NCI-H1417 (cell line): ENCODE measurements around the gene PIK3CD.
A peak's percentile ranks its signal among the peaks of the same experiment; 100 is the strongest.

ENCODE experiments used
- DNase-seq, 3 experiments: peaks; one replicate each; lab custom pipeline; 2025; lab: John Stamatoyannopoulos, UW

The PIK3CD gene

GRCh38 chr1:9651565-9652378, at the start of gene PIK3CD:
Gene PIK3CD, plus strand, starts transcription at chr1:9651731. Its CDS starts 58,725 bp downstream, at chr1:9710456.
- DNase-seq, result peak in 2 of 3 experiments; percentile 66 to 67

GRCh38 chr1:9601942-9602793, 49.4 kb upstream of the PIK3CD start:
- peak; percentile 33 to 71 (median 45) for DNase-seq

GRCh38 chr1:9602794-9603167, 48.8 kb upstream of the PIK3CD start:
- DNase-seq, result no peak

- no peak for DNase-seq
Observed at GRCh38 chr1:9603307-9603706, 48.2 kb upstream of the PIK3CD start.

- DNase-seq, result no peak
Observed at GRCh38 chr1:9603766-9604753, 47.5 kb upstream of the PIK3CD start.

GRCh38 chr1:9604836-9605235, 46.7 kb upstream of the PIK3CD start:
- DNase-seq, result no peak

- no peak for DNase-seq
Observed at GRCh38 chr1:9605946-9606455, 45.5 kb upstream of the PIK3CD start.

- DNase-seq, result no peak
Observed at GRCh38 chr1:9606458-9606857, 45.1 kb upstream of the PIK3CD start.

GRCh38 chr1:9606948-9607347, 44.6 kb upstream of the PIK3CD start:
- DNase-seq, result no peak

GRCh38 chr1:9607352-9607751, 44.2 kb upstream of the PIK3CD start:
- no peak for DNase-seq

GRCh38 chr1:9609998-9610397, 41.5 kb upstream of the PIK3CD start:
- DNase-seq, result no peak

GRCh38 chr1:9610548-9610947, 41.0 kb upstream of the PIK3CD start:
- no peak for DNase-seq

- no peak for DNase-seq
Observed at GRCh38 chr1:9611716-9612115, 39.8 kb upstream of the PIK3CD start.

- no peak for DNase-seq
Observed at GRCh38 chr1:9612162-9612845, 39.2 kb upstream of the PIK3CD start.

- DNase-seq, result no peak
Observed at GRCh38 chr1:9612871-9613624, 38.5 kb upstream of the PIK3CD start.

- DNase-seq, result no peak
Observed at GRCh38 chr1:9613625-9614299, 37.8 kb upstream of the PIK3CD start.

GRCh38 chr1:9615316-9616063, 36.0 kb upstream of the PIK3CD start:
- DNase-seq, result peak in 1 of 3 experiments; percentile 9

- DNase-seq, result no peak
Observed at GRCh38 chr1:9618909-9619679, 32.4 kb upstream of the PIK3CD start.
